ENCODE data around the gene SLC25A23.

Gene SLC25A23

GRCh38 chr19:6424939-6425731, 34.5 kb downstream of the SLC25A23 start:
- peak; percentile 98 to 100 (median 99) for DNase-seq
- Histone ChIP-seq H3K36me3 (ENCODE audit: control insufficient read depth, insufficient read depth, low read length) (peaks cover 14% of the 10 kb centered on the region), H3K27ac (ENCODE audit: insufficient read depth, low read length, poor library complexity, severe bottlenecking) (peak overlapping the region; percentile 65), H3K27me3 (replicated peaks; ENCODE audit: control insufficient read depth, insufficient read depth, low read length, poor library complexity, severe bottlenecking) (no peaks in the 10 kb centered on the region), H3K4me1 (ENCODE audit: control insufficient read depth, insufficient read depth, low read length, poor library complexity, severe bottlenecking) (peaks cover 17% of the 10 kb centered on the region), H3K9me3 (ENCODE audit: control insufficient read depth, low read length) (no peaks in the 10 kb centered on the region), H3K4me3 (ENCODE audit: insufficient read depth, low read depth, low read length, poor library complexity, severe bottlenecking) (no peak overlapping the region)

GRCh38 chr19:6424195-6424938, 35.2 kb downstream of the SLC25A23 start, which contains the start of gene KHSRP:
Gene KHSRP, minus strand, starts transcription at chr19:6424811. Its CDS starts 110 bp downstream, at chr19:6424701.
- peaks cover 22% of the 10 kb centered on the region for H3K36me3 ChIP-seq (ENCODE audit: control insufficient read depth, insufficient read depth, low read length)
- H3K9me3 ChIP-seq (ENCODE audit: control insufficient read depth, low read length) = no peaks in the 10 kb centered on the region
- no peaks in the 10 kb centered on the region for H3K27me3 ChIP-seq (replicated peaks; ENCODE audit: control insufficient read depth, insufficient read depth, low read length, poor library complexity, severe bottlenecking)
- H3K27ac ChIP-seq (ENCODE audit: insufficient read depth, low read length, poor library complexity, severe bottlenecking) = peak within 1 kb of the TSS; percentile 65
- H3K4me1 ChIP-seq (ENCODE audit: control insufficient read depth, insufficient read depth, low read length, poor library complexity, severe bottlenecking) = peaks cover 17% of the 10 kb centered on the region
- H3K4me3 ChIP-seq (ENCODE audit: insufficient read depth, low read depth, low read length, poor library complexity, severe bottlenecking) = peak within 1 kb of the TSS; percentile 51
- peak in 1 of 3 donors; percentile 13 for DNase-seq

- H3K9me3 ChIP-seq (ENCODE audit: control insufficient read depth, low read length) = no peaks in the 10 kb centered on the region
- peaks cover 29% of the 10 kb centered on the region for H3K36me3 ChIP-seq (ENCODE audit: control insufficient read depth, insufficient read depth, low read length)
- peaks cover 17% of the 10 kb centered on the region for H3K4me1 ChIP-seq (ENCODE audit: control insufficient read depth, insufficient read depth, low read length, poor library complexity, severe bottlenecking)
- DNase-seq = no peak
- H3K27ac ChIP-seq (ENCODE audit: insufficient read depth, low read length, poor library complexity, severe bottlenecking) = peak overlapping the region; percentile 55
- H3K4me3 ChIP-seq (ENCODE audit: insufficient read depth, low read depth, low read length, poor library complexity, severe bottlenecking) = peak overlapping the region; percentile 51
- H3K27me3 ChIP-seq (replicated peaks; ENCODE audit: control insufficient read depth, insufficient read depth, low read length, poor library complexity, severe bottlenecking) = no peaks in the 10 kb centered on the region
Observed at GRCh38 chr19:6423499-6424194, 35.9 kb downstream of the SLC25A23 start.

- DNase-seq = no peak
- no peak overlapping the region for H3K27ac ChIP-seq (ENCODE audit: insufficient read depth, low read length, poor library complexity, severe bottlenecking)
- peaks cover 17% of the 10 kb centered on the region for H3K4me1 ChIP-seq (ENCODE audit: control insufficient read depth, insufficient read depth, low read length, poor library complexity, severe bottlenecking)
- no peaks in the 10 kb centered on the region for H3K27me3 ChIP-seq (replicated peaks; ENCODE audit: control insufficient read depth, insufficient read depth, low read length, poor library complexity, severe bottlenecking)
- H3K9me3 ChIP-seq (ENCODE audit: control insufficient read depth, low read length) = no peaks in the 10 kb centered on the region
- no peak overlapping the region for H3K4me3 ChIP-seq (ENCODE audit: insufficient read depth, low read depth, low read length, poor library complexity, severe bottlenecking)
- H3K36me3 ChIP-seq (ENCODE audit: control insufficient read depth, insufficient read depth, low read length) = peaks cover 52% of the 10 kb centered on the region
Observed at GRCh38 chr19:6421075-6422014, 38.2 kb downstream of the SLC25A23 start.

- Histone ChIP-seq H3K36me3 (ENCODE audit: control insufficient read depth, insufficient read depth, low read length) (peaks cover 79% of the 10 kb centered on the region), H3K27me3 (replicated peaks; ENCODE audit: control insufficient read depth, insufficient read depth, low read length, poor library complexity, severe bottlenecking) (no peaks in the 10 kb centered on the region), H3K9me3 (ENCODE audit: control insufficient read depth, low read length) (no peaks in the 10 kb centered on the region), H3K4me3 (ENCODE audit: insufficient read depth, low read depth, low read length, poor library complexity, severe bottlenecking) (no peak overlapping the region), H3K4me1 (ENCODE audit: control insufficient read depth, insufficient read depth, low read length, poor library complexity, severe bottlenecking) (peaks cover 12% of the 10 kb centered on the region), H3K27ac (ENCODE audit: insufficient read depth, low read length, poor library complexity, severe bottlenecking) (no peak overlapping the region)
- no peak for DNase-seq
Observed at GRCh38 chr19:6418562-6418932, 41.0 kb downstream of the SLC25A23 start.

- Histone ChIP-seq H3K4me3 (ENCODE audit: insufficient read depth, low read depth, low read length, poor library complexity, severe bottlenecking) (no peak overlapping the region), H3K4me1 (ENCODE audit: control insufficient read depth, insufficient read depth, low read length, poor library complexity, severe bottlenecking) (peaks cover 7% of the 10 kb centered on the region), H3K36me3 (ENCODE audit: control insufficient read depth, insufficient read depth, low read length) (peaks cover 79% of the 10 kb centered on the region), H3K27ac (ENCODE audit: insufficient read depth, low read length, poor library complexity, severe bottlenecking) (no peak overlapping the region), H3K9me3 (ENCODE audit: control insufficient read depth, low read length) (no peaks in the 10 kb centered on the region), H3K27me3 (replicated peaks; ENCODE audit: control insufficient read depth, insufficient read depth, low read length, poor library complexity, severe bottlenecking) (no peaks in the 10 kb centered on the region)
- no peak for DNase-seq
Observed at GRCh38 chr19:6417713-6418561, 41.7 kb downstream of the SLC25A23 start.

- Histone ChIP-seq H3K4me3 (ENCODE audit: insufficient read depth, low read depth, low read length, poor library complexity, severe bottlenecking) (no peak overlapping the region), H3K4me1 (ENCODE audit: control insufficient read depth, insufficient read depth, low read length, poor library complexity, severe bottlenecking) (no peaks in the 10 kb centered on the region), H3K27ac (ENCODE audit: insufficient read depth, low read length, poor library complexity, severe bottlenecking) (no peak overlapping the region), H3K9me3 (ENCODE audit: control insufficient read depth, low read length) (no peaks in the 10 kb centered on the region), H3K27me3 (replicated peaks; ENCODE audit: control insufficient read depth, insufficient read depth, low read length, poor library complexity, severe bottlenecking) (no peaks in the 10 kb centered on the region), H3K36me3 (ENCODE audit: control insufficient read depth, insufficient read depth, low read length) (peaks cover 79% of the 10 kb centered on the region)
- DNase-seq = no peak
Observed at GRCh38 chr19:6416658-6417405, 42.8 kb downstream of the SLC25A23 start.

- H3K4me3 ChIP-seq (ENCODE audit: insufficient read depth, low read depth, low read length, poor library complexity, severe bottlenecking) = no peak overlapping the region
- no peaks in the 10 kb centered on the region for H3K4me1 ChIP-seq (ENCODE audit: control insufficient read depth, insufficient read depth, low read length, poor library complexity, severe bottlenecking)
- no peak for DNase-seq
- H3K27ac ChIP-seq (ENCODE audit: insufficient read depth, low read length, poor library complexity, severe bottlenecking) = no peak overlapping the region
- H3K27me3 ChIP-seq (replicated peaks; ENCODE audit: control insufficient read depth, insufficient read depth, low read length, poor library complexity, severe bottlenecking) = no peaks in the 10 kb centered on the region
- H3K36me3 ChIP-seq (ENCODE audit: control insufficient read depth, insufficient read depth, low read length) = peaks cover 70% of the 10 kb centered on the region
- H3K9me3 ChIP-seq (ENCODE audit: control insufficient read depth, low read length) = no peaks in the 10 kb centered on the region
Observed at GRCh38 chr19:6415591-6416190, 43.9 kb downstream of the SLC25A23 start.

Data from effector memory CD4-positive, alpha-beta T cell (primary cell).